SU-DHL-6 (cell line): ENCODE data around the gene KLK15.

ENCODE experiments used
- H2AFZ ChIP-seq: fragments of 200-600 bp; sonication (generic); 2 replicates; pipeline ENCODE4 v1.6.1; 2014; ENCODE audit warnings: low read depth, mild to moderate bottlenecking, moderate library complexity, mixed read lengths, antibody characterized with exemption, low read length; ENCODE audit not compliant: severe bottlenecking
- H3F3A ChIP-seq: fragments of 200-600 bp; shearing (Covaris generic); 2 replicates; pipeline ENCODE4 v1.6.0; 2016; ENCODE audit warnings: antibody characterized with exemption, mild to moderate bottlenecking; ENCODE audit not compliant: insufficient read depth
- H3K27ac ChIP-seq: fragments of 200-600 bp; sonication (generic); 2 replicates; pipeline ENCODE4 v1.5.1; 2016; ENCODE audit warnings: low read depth, mild to moderate bottlenecking, low read length, moderate library complexity, mixed read lengths
- H3K27me3 ChIP-seq: fragments of 200-600 bp; sonication (generic), shearing (Covaris generic); 2 replicates; pipeline ENCODE4 v1.6.0; 2014; ENCODE audit warnings: mild to moderate bottlenecking, low read length
- H3K36me3 ChIP-seq: fragments of 200-600 bp; sonication (generic); 2 replicates; pipeline ENCODE4 v1.6.1; 2014; ENCODE audit warnings: mild to moderate bottlenecking, low read length, mixed read lengths
- H3K4me2 ChIP-seq: fragments of 300-600, 200-600 bp; shearing (Covaris generic), sonication (generic); 2 replicates; pipeline ENCODE4 v1.6.0; 2014; ENCODE audit warnings: low read length, low read depth, mild to moderate bottlenecking; ENCODE audit not compliant: poor library complexity, severe bottlenecking
- H3K4me3 ChIP-seq: fragments of 200-600 bp; sonication (generic); 2 replicates; pipeline ENCODE4 v1.5.1; 2014; ENCODE audit warnings: antibody characterized with exemption, low read length, mild to moderate bottlenecking, mixed read lengths; ENCODE audit not compliant: insufficient read depth, poor library complexity, severe bottlenecking
- H3K79me2 ChIP-seq: fragments of 200-600 bp; sonication (generic); 2 replicates; pipeline ENCODE4 v1.6.1; 2014; ENCODE audit warnings: mild to moderate bottlenecking, low read length, moderate library complexity; ENCODE audit not compliant: insufficient read depth
- H3K9ac ChIP-seq: fragments of 200-600 bp; sonication (generic); 2 replicates; pipeline ENCODE4 v1.7.0; 2014; ENCODE audit warnings: mild to moderate bottlenecking, low read length
- H3K9me2 ChIP-seq: fragments of 200-600 bp; sonication (generic); replicated peaks from 2 replicates; pipeline ENCODE4 v1.6.1; 2014; ENCODE audit warnings: low read length; ENCODE audit not compliant: insufficient read depth
- H3K9me3 ChIP-seq: fragments of 200-600 bp; sonication (generic); 2 replicates; pipeline ENCODE4 v1.6.1; 2014; ENCODE audit warnings: low read length, mixed read lengths; ENCODE audit not compliant: insufficient read depth
- H4K20me1 ChIP-seq: fragments of 200-600 bp; sonication (generic); 2 replicates; pipeline ENCODE4 v1.6.1; 2014; ENCODE audit warnings: low read depth, mild to moderate bottlenecking, antibody characterized with exemption, low read length, moderate library complexity, mixed read lengths
- CTCF ChIP-seq: fragments of 200-600 bp; sonication (generic); IDR thresholded peaks from one replicate; pipeline ENCODE4 v1.5.1; 2017; ENCODE audit warnings: antibody characterized with exemption, mild to moderate bottlenecking, low read length, moderate library complexity; ENCODE audit not compliant: insufficient read depth, poor library complexity, severe bottlenecking
- EZH2phosphoT487 ChIP-seq: fragments of 200-600 bp; sonication (generic), shearing (Covaris generic); conservative IDR thresholded peaks from 2 replicates; pipeline ENCODE4 v1.6.1; 2018; ENCODE audit warnings: mild to moderate bottlenecking, antibody characterized with exemption, low read length, moderate library complexity, mixed read lengths

KLK15 gene

GRCh38 chr19:50801107-50801506 lies 32.3 kb downstream of the KLK15 start:
- H4K20me1 ChIP-seq = peaks cover 33% of the 10 kb centered on the region
- peaks cover 43% of the 10 kb centered on the region for H3K79me2 ChIP-seq
- H3K4me2 ChIP-seq = no peak overlapping the region

GRCh38 chr19:50799547-50799851 lies 33.9 kb downstream of the KLK15 start:
- Histone ChIP-seq H3K4me3 (no peak overlapping the region), H3K9me3 (no peaks in the 10 kb centered on the region), H3K36me3 (peaks cover 21% of the 10 kb centered on the region), H3K27ac (no peak overlapping the region), H3K27me3 (no peaks in the 10 kb centered on the region), H3F3A (peaks cover 54% of the 10 kb centered on the region), H4K20me1 (peaks cover 33% of the 10 kb centered on the region), H2AFZ (no peak overlapping the region), H3K79me2 (peaks cover 43% of the 10 kb centered on the region), H3K9ac (no peak overlapping the region), H3K9me2 (no peaks in the 10 kb centered on the region), H3K4me2 (no peak overlapping the region)
- TF ChIP-seq EZH2phosphoT487 = no peak
- TF ChIP-seq CTCF = no peak

More at GRCh38 chr19:50801107-50801506, 32.3 kb downstream of the KLK15 start:
- H3F3A ChIP-seq = peaks cover 42% of the 10 kb centered on the region
- H3K4me3 ChIP-seq = no peak overlapping the region
- no peaks in the 10 kb centered on the region for H3K9me2 ChIP-seq
- H2AFZ ChIP-seq = no peak overlapping the region
- no peak overlapping the region for H3K9ac ChIP-seq
- no peak overlapping the region for H3K27ac ChIP-seq
- no peak for TF ChIP-seq CTCF
- TF ChIP-seq EZH2phosphoT487 = no peak
- H3K27me3 ChIP-seq = no peaks in the 10 kb centered on the region
- H3K36me3 ChIP-seq = peaks cover 21% of the 10 kb centered on the region
- H3K9me3 ChIP-seq = no peaks in the 10 kb centered on the region

- peaks cover 21% of the 10 kb centered on the region for H3K36me3 ChIP-seq
- H3K4me2 ChIP-seq = no peak overlapping the region
- no peak overlapping the region for H2AFZ ChIP-seq
- no peaks in the 10 kb centered on the region for H3K9me3 ChIP-seq
- H3K9ac ChIP-seq = no peak overlapping the region
- H3F3A ChIP-seq = peaks cover 54% of the 10 kb centered on the region
- H3K9me2 ChIP-seq = no peaks in the 10 kb centered on the region
- H3K4me3 ChIP-seq = no peak overlapping the region
- H3K27me3 ChIP-seq = no peaks in the 10 kb centered on the region
- H4K20me1 ChIP-seq = peaks cover 33% of the 10 kb centered on the region
- no peak for TF ChIP-seq CTCF
- no peak for TF ChIP-seq EZH2phosphoT487
- peaks cover 37% of the 10 kb centered on the region for H3K79me2 ChIP-seq
- H3K27ac ChIP-seq = no peak overlapping the region
Observed at GRCh38 chr19:50798659-50799546, 34.5 kb downstream of the KLK15 start.
